CD4-positive, alpha-beta T cell treated with Interleukin-4 for 4 hours (primary cell): ENCODE data around the gene OR51B6.
"Not testable (repeated sequence)": the region's sequence is repeated elsewhere in the genome, so short reads cannot be mapped to it uniquely, and the experiment has no call there.

Source experiments
- DNase-seq: peaks from one replicate; pipeline ENCODE4 v3.0.0-alpha.2; 2020

The OR51B6 gene

GRCh38 chr11:5351208-5351607 is at the start of gene OR51B6:
Gene OR51B6 (plus strand): TSS chr11:5351508. CDS start chr11:5351508, 0 bp downstream.
- no peak for DNase-seq

- DNase-seq: no peak
Measured at GRCh38 chr11:5301846-5302245, 49.5 kb upstream of the OR51B6 start, which contains the start of gene OR51B4. Gene OR51B4 (minus strand): TSS chr11:5301946. CDS start chr11:5301946, 0 bp downstream.

GRCh38 chr11:5303626-5304025 is 47.7 kb upstream of the OR51B6 start:
- no peak for DNase-seq

GRCh38 chr11:5304046-5304445 is 47.3 kb upstream of the OR51B6 start:
- DNase-seq: no peak

GRCh38 chr11:5307256-5308019 is 43.9 kb upstream of the OR51B6 start:
- DNase-seq: no peak

GRCh38 chr11:5310423-5310822 is 40.9 kb upstream of the OR51B6 start:
- no peak for DNase-seq

GRCh38 chr11:5313326-5314023 is 37.8 kb upstream of the OR51B6 start:
- DNase-seq: not testable (repeated sequence)

- no peak for DNase-seq
Measured at GRCh38 chr11:5317292-5317691, 34.0 kb upstream of the OR51B6 start.

GRCh38 chr11:5324197-5324596 is 27.1 kb upstream of the OR51B6 start, which contains the start of gene OR51B2:
Gene OR51B2 (minus strand): TSS chr11:5324297. CDS start chr11:5324297, 0 bp downstream.
- DNase-seq: no peak

- no peak for DNase-seq
Measured at GRCh38 chr11:5335170-5335569, 16.1 kb upstream of the OR51B6 start.

- no peak for DNase-seq
Measured at GRCh38 chr11:5336331-5336730, 15.0 kb upstream of the OR51B6 start.

- DNase-seq: not testable (repeated sequence)
Measured at GRCh38 chr11:5337253-5337652, 14.1 kb upstream of the OR51B6 start.

GRCh38 chr11:5339771-5340322 is 11.5 kb upstream of the OR51B6 start:
- no peak for DNase-seq

- no peak for DNase-seq
Measured at GRCh38 chr11:5343474-5344335, 7.6 kb upstream of the OR51B6 start, which contains the start of gene OR51B5. Gene OR51B5 (minus strand): TSS chr11:5343524. CDS start chr11:5343524, 0 bp downstream.

- DNase-seq: no peak
Measured at GRCh38 chr11:5345831-5346230, 5.5 kb upstream of the OR51B6 start.

- no peak for DNase-seq
Measured at GRCh38 chr11:5348551-5349194, 2.6 kb upstream of the OR51B6 start.

- DNase-seq: no peak
Measured at GRCh38 chr11:5349550-5349949, 1.8 kb upstream of the OR51B6 start.

GRCh38 chr11:5356031-5356430 is 4.7 kb downstream of the OR51B6 start:
- DNase-seq: not testable (repeated sequence)

- DNase-seq: no peak
Measured at GRCh38 chr11:5362017-5362625, 10.8 kb downstream of the OR51B6 start.

GRCh38 chr11:5363679-5364078 is 12.4 kb downstream of the OR51B6 start:
- DNase-seq: no peak

- DNase-seq: no peak
Measured at GRCh38 chr11:5364214-5364613, 12.9 kb downstream of the OR51B6 start.

GRCh38 chr11:5366365-5366764 is 15.1 kb downstream of the OR51B6 start:
- DNase-seq: not testable (repeated sequence)
